Stimulated activated effector memory CD8-positive, alpha-beta T cell treated with anti-CD3 and anti-CD28 coated beads, Interleukin-12 subunit alpha, Interleukin-12 subunit beta, amount 100 ng/mL, for 72 hours (primary cell): ENCODE data around the gene SH2D1A.
A peak's percentile ranks its signal among the peaks of the same experiment; 100 is the strongest.

Experiments used
- ATAC-seq: fragments of 150-1000 bp; cut with Tn5 transposase; 2 replicates; pipeline ENCODE4 v1.10.0; 2021
- DNase-seq, 2 donors: peaks; one replicate each; pipeline ENCODE4 v3.0.0; 2021 to 2022; ENCODE audit warnings: low spot score in 2 of 2
- H3K27ac Mint-ChIP-seq: one replicate; pipeline ENCODE4 v1.8.0; 2022; ENCODE audit warnings: mild to moderate bottlenecking, mixed read lengths
- H3K36me3 Mint-ChIP-seq: one replicate; pipeline ENCODE4 v1.8.0; 2022; ENCODE audit warnings: mild to moderate bottlenecking, mixed read lengths
- H3K4me1 Mint-ChIP-seq: one replicate; pipeline ENCODE4 v1.8.0; 2022; ENCODE audit warnings: mixed read lengths
- H3K4me3 Mint-ChIP-seq: one replicate; pipeline ENCODE4 v1.8.0; 2022; ENCODE audit warnings: mild to moderate bottlenecking, mixed read lengths
- H3K9me3 Mint-ChIP-seq: one replicate; pipeline ENCODE4 v1.8.0; 2022; ENCODE audit warnings: mixed read lengths

The SH2D1A gene

GRCh38 chrX:124342174-124342867 lies 4.0 kb upstream of the SH2D1A start:
- peak overlapping the region; percentile 90 for H3K27ac Mint-ChIP-seq
- H3K4me1 Mint-ChIP-seq: peaks cover 35% of the 10 kb centered on the region
- peak; percentile 25 for ATAC-seq
- H3K9me3 Mint-ChIP-seq: no peaks in the 10 kb centered on the region
- no peak for DNase-seq
- H3K36me3 Mint-ChIP-seq: peaks cover under 1% of the 10 kb centered on the region
- H3K4me3 Mint-ChIP-seq: peak overlapping the region; percentile 86

- H3K9me3 Mint-ChIP-seq: no peaks in the 10 kb centered on the region
- peaks cover 7% of the 10 kb centered on the region for H3K36me3 Mint-ChIP-seq
- ATAC-seq: no peak
- H3K4me1 Mint-ChIP-seq: peaks cover 31% of the 10 kb centered on the region
- H3K4me3 Mint-ChIP-seq: peak overlapping the region; percentile 86
- peak overlapping the region; percentile 90 for H3K27ac Mint-ChIP-seq
- DNase-seq: no peak
Measured at GRCh38 chrX:124343016-124343415, 3.3 kb upstream of the SH2D1A start.

- H3K9me3 Mint-ChIP-seq: no peaks in the 10 kb centered on the region
- H3K4me3 Mint-ChIP-seq: peak overlapping the region; percentile 86
- H3K36me3 Mint-ChIP-seq: peaks cover 19% of the 10 kb centered on the region
- peaks cover 31% of the 10 kb centered on the region for H3K4me1 Mint-ChIP-seq
- DNase-seq: no peak
- ATAC-seq: no peak
- peak overlapping the region; percentile 90 for H3K27ac Mint-ChIP-seq
Measured at GRCh38 chrX:124344246-124344645, 2.1 kb upstream of the SH2D1A start.

- H3K27ac Mint-ChIP-seq: peak overlapping the region; percentile 94
- peak; percentile 3 for ATAC-seq
- H3K4me1 Mint-ChIP-seq: peaks cover 29% of the 10 kb centered on the region
- no peaks in the 10 kb centered on the region for H3K9me3 Mint-ChIP-seq
- peaks cover 31% of the 10 kb centered on the region for H3K36me3 Mint-ChIP-seq
- no peak for DNase-seq
- peak overlapping the region; percentile 86 for H3K4me3 Mint-ChIP-seq
Measured at GRCh38 chrX:124346877-124347241, 496 bp downstream of the SH2D1A start.

GRCh38 chrX:124347242-124347641 lies 879 bp downstream of the SH2D1A start:
- DNase-seq (no peak), ATAC-seq (peak; percentile 74)
- no peaks in the 10 kb centered on the region for H3K9me3 Mint-ChIP-seq
- H3K4me3 Mint-ChIP-seq: peak overlapping the region; percentile 86
- peaks cover 34% of the 10 kb centered on the region for H3K36me3 Mint-ChIP-seq
- peaks cover 26% of the 10 kb centered on the region for H3K4me1 Mint-ChIP-seq
- peak overlapping the region; percentile 94 for H3K27ac Mint-ChIP-seq

- Mint-ChIP-seq H3K36me3 (peaks cover 44% of the 10 kb centered on the region), H3K4me1 (peaks cover 28% of the 10 kb centered on the region), H3K4me3 (peak overlapping the region; percentile 86), H3K9me3 (no peaks in the 10 kb centered on the region), H3K27ac (peak overlapping the region; percentile 94)
- DNase-seq (no peak), ATAC-seq (no peak)
Measured at GRCh38 chrX:124348182-124348581, 1.8 kb downstream of the SH2D1A start.

GRCh38 chrX:124348885-124349453 lies 2.6 kb downstream of the SH2D1A start:
- Mint-ChIP-seq H3K9me3 (no peaks in the 10 kb centered on the region), H3K4me1 (peaks cover 34% of the 10 kb centered on the region), H3K27ac (peak overlapping the region; percentile 94), H3K4me3 (peak overlapping the region; percentile 86), H3K36me3 (peaks cover 51% of the 10 kb centered on the region)
- peak; percentile 27 for ATAC-seq
- no peak for DNase-seq

GRCh38 chrX:124354648-124355047 lies 8.3 kb downstream of the SH2D1A start:
- ATAC-seq: no peak
- no peaks in the 10 kb centered on the region for H3K9me3 Mint-ChIP-seq
- peaks cover 67% of the 10 kb centered on the region for H3K36me3 Mint-ChIP-seq
- H3K27ac Mint-ChIP-seq: peak overlapping the region; percentile 88
- DNase-seq: no peak
- peaks cover 37% of the 10 kb centered on the region for H3K4me1 Mint-ChIP-seq
- H3K4me3 Mint-ChIP-seq: peak overlapping the region; percentile 65

- DNase-seq (no peak), ATAC-seq (peak; percentile 78)
- peak overlapping the region; percentile 67 for H3K4me3 Mint-ChIP-seq
- H3K4me1 Mint-ChIP-seq: peaks cover 45% of the 10 kb centered on the region
- peaks cover 68% of the 10 kb centered on the region for H3K36me3 Mint-ChIP-seq
- no peaks in the 10 kb centered on the region for H3K9me3 Mint-ChIP-seq
- peak overlapping the region; percentile 90 for H3K27ac Mint-ChIP-seq
Measured at GRCh38 chrX:124358800-124359383, 12.5 kb downstream of the SH2D1A start.

GRCh38 chrX:124362072-124362471 lies 15.7 kb downstream of the SH2D1A start:
- Mint-ChIP-seq H3K27ac (peak overlapping the region; percentile 94), H3K36me3 (peaks cover 74% of the 10 kb centered on the region), H3K4me3 (peak overlapping the region; percentile 67), H3K9me3 (no peaks in the 10 kb centered on the region), H3K4me1 (peaks cover 34% of the 10 kb centered on the region)
- ATAC-seq (peak; percentile 84), DNase-seq (no peak)

- peak; percentile 31 for ATAC-seq
- peak overlapping the region; percentile 67 for H3K4me3 Mint-ChIP-seq
Measured at GRCh38 chrX:124362761-124363160, 16.4 kb downstream of the SH2D1A start.

GRCh38 chrX:124369722-124370121 lies 23.4 kb downstream of the SH2D1A start:
- no peak for DNase-seq
- Mint-ChIP-seq H3K9me3 (no peaks in the 10 kb centered on the region), H3K4me1 (peaks cover 22% of the 10 kb centered on the region), H3K27ac (peak overlapping the region; percentile 68), H3K36me3 (peaks cover 98% of the 10 kb centered on the region), H3K4me3 (peak overlapping the region; percentile 47)
- no peak for ATAC-seq

More at GRCh38 chrX:124362761-124363160, 16.4 kb downstream of the SH2D1A start:
- DNase-seq: no peak
- Mint-ChIP-seq H3K27ac (peak overlapping the region; percentile 94), H3K36me3 (peaks cover 78% of the 10 kb centered on the region), H3K4me1 (peaks cover 32% of the 10 kb centered on the region), H3K9me3 (no peaks in the 10 kb centered on the region)

GRCh38 chrX:124373348-124373747 lies 27.0 kb downstream of the SH2D1A start:
- H3K27ac Mint-ChIP-seq: no peak overlapping the region
- H3K9me3 Mint-ChIP-seq: no peaks in the 10 kb centered on the region
- DNase-seq: no peak
- H3K4me1 Mint-ChIP-seq: peaks cover 21% of the 10 kb centered on the region
- no peak for ATAC-seq
- H3K36me3 Mint-ChIP-seq: peaks cover 81% of the 10 kb centered on the region
- no peak overlapping the region for H3K4me3 Mint-ChIP-seq

GRCh38 chrX:124378643-124379042 lies 32.3 kb downstream of the SH2D1A start:
- peaks cover 58% of the 10 kb centered on the region for H3K36me3 Mint-ChIP-seq
- no peak for DNase-seq
- no peaks in the 10 kb centered on the region for H3K9me3 Mint-ChIP-seq
- H3K27ac Mint-ChIP-seq: no peak overlapping the region
- H3K4me3 Mint-ChIP-seq: no peak overlapping the region
- no peak for ATAC-seq
- H3K4me1 Mint-ChIP-seq: no peaks in the 10 kb centered on the region

- Mint-ChIP-seq H3K4me3 (no peak overlapping the region), H3K9me3 (no peaks in the 10 kb centered on the region), H3K27ac (no peak overlapping the region), H3K4me1 (peaks cover 4% of the 10 kb centered on the region), H3K36me3 (peaks cover 62% of the 10 kb centered on the region)
- ATAC-seq (no peak), DNase-seq (no peak)
Measured at GRCh38 chrX:124383354-124383753, 37.0 kb downstream of the SH2D1A start.

GRCh38 chrX:124386401-124386800 lies 40.0 kb downstream of the SH2D1A start:
- Mint-ChIP-seq H3K36me3 (peaks cover 56% of the 10 kb centered on the region), H3K4me1 (peaks cover 5% of the 10 kb centered on the region), H3K27ac (peak overlapping the region; percentile 77), H3K9me3 (no peaks in the 10 kb centered on the region), H3K4me3 (no peak overlapping the region)
- no peak for DNase-seq
- ATAC-seq: no peak
